Ishikawa (cell line): Measurements from ENCODE around the gene NKD1.

Experiments
- CEBPB ChIP-seq: IDR thresholded peaks from 2 replicates; pipeline ENCODE4 v1.6.1; 2012
- CREB1 ChIP-seq: IDR thresholded peaks from 2 replicates; pipeline ENCODE4 v1.6.1; 2012; ENCODE audit warnings: low read depth
- EGR1 ChIP-seq: IDR thresholded peaks from 2 replicates; pipeline ENCODE4 v1.6.1; 2012
- EP300 ChIP-seq: IDR thresholded peaks from 2 replicates; pipeline ENCODE4 v1.6.1; 2012; ENCODE audit warnings: borderline replicate concordance
- FOXM1 ChIP-seq: IDR thresholded peaks from 2 replicates; pipeline ENCODE4 v1.6.1; 2012; ENCODE audit warnings: low read depth, borderline replicate concordance
- MAX ChIP-seq: IDR thresholded peaks from 2 replicates; pipeline ENCODE4 v1.6.1; 2012
- RAD21 ChIP-seq: IDR thresholded peaks from 2 replicates; pipeline ENCODE4 v1.6.1; 2012; ENCODE audit warnings: low read depth
- TCF12 ChIP-seq: IDR thresholded peaks from 2 replicates; pipeline ENCODE4 v1.6.1; 2012; ENCODE audit warnings: low read depth
- TEAD4 ChIP-seq: IDR thresholded peaks from 2 replicates; pipeline ENCODE4 v1.6.1; 2012
- YY1 ChIP-seq: IDR thresholded peaks from 2 replicates; pipeline ENCODE4 v1.6.1; 2012; ENCODE audit warnings: low read depth

- TF ChIP-seq YY1 = no peak
- TF ChIP-seq EP300 = no peak
- TF ChIP-seq RAD21 = no peak
- no peak for TF ChIP-seq MAX
- no peak for TF ChIP-seq TEAD4
- no peak for TF ChIP-seq CREB1
- TF ChIP-seq EGR1 = no peak
- no peak for TF ChIP-seq CEBPB
- no peak for TF ChIP-seq FOXM1
- TF ChIP-seq TCF12 = no peak
These were observed 2.9 kb downstream of the NKD1 start for GRCh38 chr16:50550866-50551641.
